Adrenal gland (tissue), 5 donors: ENCODE results near the gene NDUFB7.
"Not testable (repeated sequence)": the region's sequence is repeated elsewhere in the genome, so short reads cannot be mapped to it uniquely, and the experiment has no call there.

ENCODE experiments used
- POLR2A ChIP-seq, 2 donors: fragments of 450-650 bp; IDR thresholded peaks; one replicate each; pipeline ENCODE4 v1.6.1; 2017; ENCODE audit warnings: antibody characterized with exemption in 2 of 2, mild to moderate bottlenecking in 2 of 2, moderate library complexity in 1 of 2
- TF ChIP-seq, protein P1 (sequence below), 6 experiments: fragments of 450-650 bp in 4 of 6; fragments of 200-600 bp in 2 of 6; sonication (generic) in 1 of 6; IDR thresholded peaks; 1 replicate in 5 of 6; 2 replicates in 1 of 6; pipeline versions ENCODE4 v1.5.1 to v1.8.0; 2016 to 2021; ENCODE audit warnings: antibody characterized with exemption in 6 of 6, mild to moderate bottlenecking in 2 of 6, moderate library complexity in 1 of 6
- donor health status: DM: no; HTN: no; CAD: no.

- TF ChIP-seq, protein P1, sequence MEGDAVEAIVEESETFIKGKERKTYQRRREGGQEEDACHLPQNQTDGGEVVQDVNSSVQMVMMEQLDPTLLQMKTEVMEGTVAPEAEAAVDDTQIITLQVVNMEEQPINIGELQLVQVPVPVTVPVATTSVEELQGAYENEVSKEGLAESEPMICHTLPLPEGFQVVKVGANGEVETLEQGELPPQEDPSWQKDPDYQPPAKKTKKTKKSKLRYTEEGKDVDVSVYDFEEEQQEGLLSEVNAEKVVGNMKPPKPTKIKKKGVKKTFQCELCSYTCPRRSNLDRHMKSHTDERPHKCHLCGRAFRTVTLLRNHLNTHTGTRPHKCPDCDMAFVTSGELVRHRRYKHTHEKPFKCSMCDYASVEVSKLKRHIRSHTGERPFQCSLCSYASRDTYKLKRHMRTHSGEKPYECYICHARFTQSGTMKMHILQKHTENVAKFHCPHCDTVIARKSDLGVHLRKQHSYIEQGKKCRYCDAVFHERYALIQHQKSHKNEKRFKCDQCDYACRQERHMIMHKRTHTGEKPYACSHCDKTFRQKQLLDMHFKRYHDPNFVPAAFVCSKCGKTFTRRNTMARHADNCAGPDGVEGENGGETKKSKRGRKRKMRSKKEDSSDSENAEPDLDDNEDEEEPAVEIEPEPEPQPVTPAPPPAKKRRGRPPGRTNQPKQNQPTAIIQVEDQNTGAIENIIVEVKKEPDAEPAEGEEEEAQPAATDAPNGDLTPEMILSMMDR (IDR thresholded peaks at IDR 0.05): peak in 5 of 6 experiments; percentile 5 to 34 (median 19)
- TF ChIP-seq POLR2A (IDR thresholded peaks at IDR 0.05): not testable (repeated sequence)
Observed at GRCh38 chr19:14551134-14552005, 20.5 kb downstream of the NDUFB7 start.
